ENCODE measurements around the gene FILIP1L. TPM values are rescaled to one million over a fixed set of nuclear protein-coding genes. Genes with fewer than 3 reads are reported as not detected.

FILIP1L gene
- total RNA-seq, 4 donors from 2014 or later, result 31.3 to 64.0 (median 46.5) TPM

GRCh38 chr3:100001083-100001482 is 113.2 kb downstream of the FILIP1L start:
- no peak for DNase-seq (ENCODE audit: low spot score)
- TF ChIP-seq CTCF (IDR thresholded peaks at IDR 0.05), result no peak
- no peak for ATAC-seq (ENCODE audit: low FRiP score)

GRCh38 chr3:99999536-99999935 is 114.8 kb downstream of the FILIP1L start:
- DNase-seq (ENCODE audit: low spot score) (no peak), ATAC-seq (ENCODE audit: low FRiP score) (no peak)
- TF ChIP-seq CTCF (IDR thresholded peaks at IDR 0.05), result no peak

- ATAC-seq (ENCODE audit: low FRiP score), result no peak
- no peak for TF ChIP-seq CTCF (IDR thresholded peaks at IDR 0.05)
Observed at GRCh38 chr3:99997293-99997692, 117.0 kb downstream of the FILIP1L start.

GRCh38 chr3:99990179-99990578 is 124.1 kb downstream of the FILIP1L start:
- no peak for TF ChIP-seq CTCF (IDR thresholded peaks at IDR 0.05)
- DNase-seq (ENCODE audit: low spot score) (no peak), ATAC-seq (ENCODE audit: low FRiP score) (no peak)

More at GRCh38 chr3:99997293-99997692, 117.0 kb downstream of the FILIP1L start:
- DNase-seq (ENCODE audit: low spot score), result no peak

- no peak for TF ChIP-seq CTCF (IDR thresholded peaks at IDR 0.05)
- ATAC-seq (ENCODE audit: low FRiP score) (no peak), DNase-seq (ENCODE audit: low spot score) (no peak)
Observed at GRCh38 chr3:99984668-99985067, 129.6 kb downstream of the FILIP1L start.

GRCh38 chr3:99984139-99984538 is 130.2 kb downstream of the FILIP1L start:
- TF ChIP-seq CTCF (IDR thresholded peaks at IDR 0.05), result no peak
- no peak for DNase-seq (ENCODE audit: low spot score)
- ATAC-seq (ENCODE audit: low FRiP score), result no peak

GRCh38 chr3:99982650-99983049 is 131.7 kb downstream of the FILIP1L start:
- no peak for TF ChIP-seq CTCF (IDR thresholded peaks at IDR 0.05)

More at GRCh38 chr3:99982650-99983049, 131.7 kb downstream of the FILIP1L start:
- DNase-seq (ENCODE audit: low spot score) (no peak), ATAC-seq (ENCODE audit: low FRiP score) (no peak)

Data from omental fat pad (tissue), 4 donors.